Astrocyte (in vitro differentiated cells and primary cell): ENCODE measurements around the gene AIRE.
"Not testable (repeated sequence)": the region's sequence is repeated elsewhere in the genome, so short reads cannot be mapped to it uniquely, and the experiment has no call there.

Source experiments
- CTCF ChIP-seq: IDR thresholded peaks from 2 replicates; pipeline ENCODE4 v1.5.1; 2011; ENCODE audit warnings: low read depth, mild to moderate bottlenecking, inconsistent platforms, low read length, moderate library complexity; ENCODE audit not compliant: insufficient read depth
- EZH2 ChIP-seq: IDR thresholded peaks from 2 replicates; pipeline ENCODE4 v1.6.1; 2012; ENCODE audit warnings: mild to moderate bottlenecking, low read length, inconsistent platforms; ENCODE audit not compliant: insufficient read depth

- not testable (repeated sequence) for TF ChIP-seq CTCF, EZH2
Observed at GRCh38 chr21:44249204-44250037, 36.3 kb upstream of the AIRE start.
